NCI-H774 (cell line): ENCODE data around the gene TRA2B.

Experiments
- DNase-seq: peaks from one replicate; lab custom pipeline; 2025; lab: John Stamatoyannopoulos, UW

The TRA2B gene

DNA sequence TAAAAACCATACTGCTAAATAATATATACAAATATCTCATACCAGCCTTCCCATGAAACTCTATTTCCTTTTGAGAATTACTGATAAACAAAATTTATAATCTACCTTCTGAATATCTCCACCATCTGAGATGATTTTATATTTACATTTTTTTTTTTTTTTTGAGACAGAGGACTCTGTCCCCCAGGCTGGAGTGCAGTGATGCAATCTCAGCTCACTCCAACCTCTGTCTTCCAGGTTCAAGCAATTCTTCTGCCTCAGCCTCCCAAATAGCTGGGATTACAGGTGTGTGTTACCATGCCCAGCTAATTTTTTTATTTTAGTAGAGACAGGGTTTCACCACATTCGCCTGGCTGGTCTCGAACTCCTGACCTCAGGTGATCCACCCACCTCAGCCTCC, 70.2 kb downstream of the TRA2B start:
- no peak for DNase-seq

DNA sequence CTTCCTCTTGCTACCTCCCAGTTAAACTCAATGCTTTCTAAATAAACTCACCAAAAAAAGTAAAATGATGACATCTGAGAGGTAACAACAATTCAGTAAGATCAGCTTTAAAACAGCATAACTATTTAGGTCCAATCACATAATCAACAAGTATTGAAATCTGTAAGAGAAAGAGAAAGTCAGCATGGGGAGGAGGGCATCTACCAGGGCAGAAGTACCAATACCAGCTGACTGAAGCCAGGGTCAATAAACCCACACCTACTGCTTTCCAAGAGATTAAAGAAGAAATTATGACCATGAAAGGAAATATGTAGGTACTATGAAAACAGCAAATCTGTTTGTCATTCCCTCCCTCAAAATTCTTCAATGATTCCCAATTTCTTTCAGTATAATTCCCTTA, 70.8 kb downstream of the TRA2B start:
- DNase-seq: no peak

DNA sequence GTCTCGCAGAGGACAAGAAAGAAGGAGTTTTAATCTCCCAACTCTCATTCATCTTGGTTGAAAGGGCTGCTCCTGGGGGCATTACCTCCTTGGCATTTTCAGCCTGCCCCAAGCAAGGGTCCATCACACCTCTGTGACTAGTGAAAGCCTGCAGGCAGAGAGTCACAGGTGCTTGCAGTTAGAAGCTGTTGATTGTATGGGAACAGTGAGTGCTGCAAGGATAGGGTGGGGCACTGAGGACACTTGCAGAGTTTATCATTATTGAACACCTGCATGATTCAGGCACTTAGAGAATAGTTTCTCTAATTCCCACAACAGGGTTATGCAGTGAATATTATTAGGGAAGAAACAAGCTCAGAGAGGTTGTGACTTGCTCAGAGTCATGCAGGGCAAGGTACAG, 71.3 kb downstream of the TRA2B start:
- no peak for DNase-seq
